Mesenchymal stem cell (in vitro differentiated cells and primary cell): ENCODE data around the gene PBRM1.

Experiments
- DNase-seq: peaks from one replicate; pipeline ENCODE4 v3.0.0-alpha.2; 2013
- H2AFZ ChIP-seq: one replicate; pipeline ENCODE4 v1.6.1; 2013; ENCODE audit warnings: low read depth, mild to moderate bottlenecking, control low read depth, inconsistent platforms, low read length, moderate library complexity
- H2AK5ac ChIP-seq: 2 replicates; pipeline ENCODE4 v1.6.1; 2013; ENCODE audit warnings: low read length, moderate library complexity, mild to moderate bottlenecking, inconsistent platforms; ENCODE audit not compliant: severe bottlenecking
- H2BK120ac ChIP-seq: one replicate; pipeline ENCODE4 v1.6.1; 2013; ENCODE audit warnings: low read depth, mild to moderate bottlenecking, inconsistent platforms, low read length, moderate library complexity
- H2BK12ac ChIP-seq, 2 experiments: one replicate each; pipeline ENCODE4 v1.6.1; 2013; ENCODE audit warnings: inconsistent platforms in 2 of 2, low read length in 2 of 2, mild to moderate bottlenecking in 2 of 2, moderate library complexity in 2 of 2, control low read depth in 1 of 2
- H2BK15ac ChIP-seq: one replicate; pipeline ENCODE4 v1.6.1; 2013; ENCODE audit warnings: mild to moderate bottlenecking, low read depth, inconsistent platforms; ENCODE audit not compliant: poor library complexity, severe bottlenecking
- H2BK5ac ChIP-seq: 2 replicates; pipeline ENCODE4 v1.6.1; 2013; ENCODE audit warnings: low read depth, mild to moderate bottlenecking, low read length, control low read depth, inconsistent platforms; ENCODE audit not compliant: poor library complexity, severe bottlenecking
- H3K14ac ChIP-seq, 2 experiments: one replicate each; pipeline ENCODE4 v1.6.1; 2013; ENCODE audit warnings: inconsistent platforms in 2 of 2, low read length in 2 of 2, control low read depth in 1 of 2, mild to moderate bottlenecking in 1 of 2, moderate library complexity in 1 of 2
- H3K18ac ChIP-seq, 2 experiments: one replicate each; pipeline ENCODE4 v1.6.1; 2013; ENCODE audit warnings: inconsistent platforms in 2 of 2, low read length in 2 of 2, control low read depth in 1 of 2, low read depth in 1 of 2, mild to moderate bottlenecking in 1 of 2
- H3K23ac ChIP-seq, 2 experiments: one replicate each; pipeline ENCODE4 v1.6.1; 2013; ENCODE audit warnings: inconsistent platforms in 2 of 2, low read length in 2 of 2, mild to moderate bottlenecking in 2 of 2, moderate library complexity in 2 of 2, control low read depth in 1 of 2
- H3K27ac ChIP-seq: 2 replicates; pipeline ENCODE4 v1.5.1; 2013; ENCODE audit warnings: mild to moderate bottlenecking, moderate library complexity, low read length, control low read depth, inconsistent platforms; ENCODE audit not compliant: poor library complexity, severe bottlenecking
- H3K27me3 ChIP-seq, 2 experiments: 2 replicates each; pipeline versions ENCODE4 v1.6.1 to v1.7.0; 2013; ENCODE audit warnings: low read length in 2 of 2, mild to moderate bottlenecking in 2 of 2, moderate library complexity in 2 of 2, control low read depth in 1 of 2, inconsistent platforms in 1 of 2; ENCODE audit not compliant: control insufficient read depth in 1 of 2, insufficient read depth in 1 of 2
- H3K36me3 ChIP-seq, 2 experiments: 2 replicates each; pipeline versions ENCODE4 v1.6.1 to v1.7.0; 2013; ENCODE audit warnings: low read length in 2 of 2, control low read depth in 1 of 2, inconsistent platforms in 1 of 2, low read depth in 1 of 2, mild to moderate bottlenecking in 1 of 2; ENCODE audit not compliant: insufficient read depth in 2 of 2, control insufficient read depth in 1 of 2
- H3K4ac ChIP-seq, 2 experiments: one replicate each; pipeline ENCODE4 v1.6.1; 2013; ENCODE audit warnings: inconsistent platforms in 2 of 2, low read length in 2 of 2, mild to moderate bottlenecking in 2 of 2, moderate library complexity in 2 of 2, control low read depth in 1 of 2, low read depth in 1 of 2
- H3K4me1 ChIP-seq: 2 replicates; pipeline ENCODE4 v1.6.1; 2013; ENCODE audit warnings: low read depth, low read length, control low read depth; ENCODE audit not compliant: control insufficient read depth, insufficient read depth
- H3K4me2 ChIP-seq: 2 replicates; pipeline ENCODE4 v1.6.1; 2013; ENCODE audit warnings: low read length, mild to moderate bottlenecking, inconsistent platforms; ENCODE audit not compliant: poor library complexity, severe bottlenecking
- H3K4me3 ChIP-seq, 2 experiments: 2 replicates each; pipeline versions ENCODE4 v1.5.1 to v1.7.0; 2013; ENCODE audit warnings: low read length in 2 of 2, mild to moderate bottlenecking in 2 of 2, control low read depth in 1 of 2, low read depth in 1 of 2; ENCODE audit not compliant: insufficient read depth in 1 of 2
- H3K79me1 ChIP-seq: replicated peaks from 2 replicates; pipeline ENCODE4 v1.6.1; 2013; ENCODE audit warnings: mild to moderate bottlenecking, control low read depth, low read length, inconsistent platforms; ENCODE audit not compliant: poor library complexity, severe bottlenecking
- H3K9ac ChIP-seq: 2 replicates; pipeline ENCODE4 v1.7.0; 2013; ENCODE audit warnings: mild to moderate bottlenecking, low read length, moderate library complexity
- H3K9me3 ChIP-seq: 2 replicates; pipeline ENCODE4 v1.7.0; 2013; ENCODE audit warnings: mild to moderate bottlenecking, low read length; ENCODE audit not compliant: control insufficient read depth
- H4K8ac ChIP-seq: one replicate; pipeline ENCODE4 v1.6.1; 2013; ENCODE audit warnings: inconsistent platforms, mild to moderate bottlenecking, low read length, moderate library complexity
- H4K91ac ChIP-seq: one replicate; pipeline ENCODE4 v1.6.1; 2013; ENCODE audit warnings: mild to moderate bottlenecking, low read length, inconsistent platforms
- WGBS: methylation state at CpG from one replicate; pipeline ENCODE4 v1.1.7; 2013; ENCODE audit warnings: mixed read lengths; 5-methylcytosine and 5-hydroxymethylcytosine counted together

Gene PBRM1

DNA sequence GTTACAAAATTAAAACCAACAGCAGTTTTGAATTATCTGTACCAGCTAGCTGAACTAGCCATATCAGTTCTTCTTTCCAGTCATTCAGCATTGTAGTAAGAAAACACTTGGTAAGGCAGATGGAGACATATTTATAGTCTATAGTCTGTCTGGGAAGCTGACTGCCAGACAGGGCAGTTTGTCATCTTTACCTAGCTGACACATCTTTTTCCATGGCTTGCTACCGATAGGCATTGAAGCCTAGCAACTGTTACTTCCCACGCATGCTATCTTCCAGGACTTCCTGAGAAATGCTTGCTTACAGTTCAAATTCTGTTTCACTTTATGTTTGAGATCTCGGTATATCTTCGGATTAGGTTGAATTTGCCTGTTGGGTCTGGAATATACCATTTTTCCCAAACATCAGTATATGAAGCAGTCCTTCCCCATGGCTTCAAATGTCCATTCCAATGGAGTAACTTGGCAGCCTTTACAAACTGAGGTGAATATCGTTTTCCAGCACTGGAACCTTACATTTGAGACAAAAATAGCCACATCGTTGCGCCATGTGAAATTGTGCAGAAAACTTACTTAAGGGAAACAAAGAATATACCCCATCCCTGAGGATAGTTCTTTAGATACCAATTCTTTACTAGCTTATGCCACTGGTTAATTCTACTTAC lies 8.9 kb upstream of the PBRM1 start:
- no peak overlapping the region for H4K8ac ChIP-seq
- no peak overlapping the region for H3K9ac ChIP-seq
- no peak overlapping the region for H3K18ac ChIP-seq
- DNase-seq: no peak
- no peak overlapping the region for H3K4ac ChIP-seq
- H3K27ac ChIP-seq: no peak overlapping the region
- no peak overlapping the region for H2BK15ac ChIP-seq
- no peak overlapping the region for H3K23ac ChIP-seq
- H4K91ac ChIP-seq: no peak overlapping the region
- no peak overlapping the region for H3K4me2 ChIP-seq
- no peak overlapping the region for H2AK5ac ChIP-seq
- no peak overlapping the region for H2BK120ac ChIP-seq
- WGBS: 79% methylated on average over 7 of the region's 7 CpGs
- no peak overlapping the region for H3K4me3 ChIP-seq
- H2BK12ac ChIP-seq: no peak overlapping the region
- no peak overlapping the region for H2BK5ac ChIP-seq
- H2AFZ ChIP-seq: no peak overlapping the region
- no peak overlapping the region for H3K14ac ChIP-seq
- H3K36me3 ChIP-seq: peaks cover 25 to 95% of the 10 kb centered on the region in 2 experiments
- H3K4me1 ChIP-seq: no peaks in the 10 kb centered on the region
- peaks cover 9% of the 10 kb centered on the region for H3K79me1 ChIP-seq
- no peaks in the 10 kb centered on the region for H3K9me3 ChIP-seq
- no peaks in the 10 kb centered on the region for H3K27me3 ChIP-seq

DNA sequence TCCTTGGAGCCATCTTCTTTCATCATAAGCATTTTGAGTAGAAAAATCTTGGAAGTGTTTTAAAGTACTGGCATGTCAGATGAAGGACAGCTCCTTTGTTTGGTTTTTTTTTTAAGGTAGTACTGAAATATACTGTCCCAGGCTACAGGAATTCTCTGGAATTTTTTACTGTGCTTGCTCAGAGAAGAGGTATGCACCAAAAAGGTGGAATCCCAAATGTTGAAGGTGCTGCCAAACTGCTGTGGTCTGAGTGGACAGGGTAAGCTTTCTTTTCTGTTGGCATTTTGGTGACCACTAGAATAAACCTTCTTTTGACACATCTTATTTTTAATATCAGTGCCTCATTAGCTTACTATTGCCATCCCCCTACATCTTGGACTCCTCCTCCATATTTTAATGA lies 7.4 kb upstream of the PBRM1 start:
- Histone ChIP-seq H3K4me1 (no peaks in the 10 kb centered on the region), H3K27me3 (no peaks in the 10 kb centered on the region), H3K9ac (peak overlapping the region; percentile 6), H2BK12ac (no peak overlapping the region), H3K36me3 (peaks cover 33 to 99% of the 10 kb centered on the region in 2 experiments), H3K18ac (no peak overlapping the region), H3K27ac (no peak overlapping the region), H3K23ac (no peak overlapping the region), H3K4me3 (no peak overlapping the region), H3K4ac (no peak overlapping the region), H2BK5ac (no peak overlapping the region), H4K8ac (no peak overlapping the region), H4K91ac (no peak overlapping the region), H2AFZ (no peak overlapping the region), H3K79me1 (peaks cover 13% of the 10 kb centered on the region), H2BK15ac (no peak overlapping the region), H3K9me3 (no peaks in the 10 kb centered on the region), H2AK5ac (no peak overlapping the region), H2BK120ac (no peak overlapping the region), H3K4me2 (no peak overlapping the region), H3K14ac (no peak overlapping the region)
- DNase-seq: no peak

DNA sequence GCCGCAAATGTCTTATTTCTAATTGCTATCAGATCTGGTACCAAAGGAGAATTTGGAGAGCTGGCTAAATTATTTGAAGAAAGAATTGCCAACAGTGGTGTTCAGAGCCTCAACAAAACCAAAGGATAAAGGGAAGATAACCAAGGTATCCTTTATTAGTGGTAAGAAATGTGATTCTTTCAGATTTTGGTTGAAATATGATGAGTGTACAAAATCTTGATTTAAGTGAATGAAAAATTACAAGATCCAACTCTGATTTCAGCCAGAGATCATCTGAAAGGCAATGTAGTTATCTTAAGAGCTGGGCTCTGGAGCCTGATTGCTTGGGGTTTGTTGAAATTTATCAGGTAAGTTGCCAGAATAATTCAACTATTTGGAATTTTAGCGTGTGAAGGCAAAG lies 4.8 kb upstream of the PBRM1 start:
- H3K36me3 ChIP-seq: peaks cover 36 to 87% of the 10 kb centered on the region in 2 experiments
- H2BK15ac ChIP-seq: no peak overlapping the region
- H3K9ac ChIP-seq: peak overlapping the region; percentile 10
- H3K23ac ChIP-seq: no peak overlapping the region
- H3K27me3 ChIP-seq: no peaks in the 10 kb centered on the region
- no peak overlapping the region for H2BK120ac ChIP-seq
- H3K27ac ChIP-seq: no peak overlapping the region
- no peak overlapping the region for H2AK5ac ChIP-seq
- H3K4me3 ChIP-seq: no peak overlapping the region
- no peak overlapping the region for H3K18ac ChIP-seq
- no peaks in the 10 kb centered on the region for H3K9me3 ChIP-seq
- H2BK12ac ChIP-seq: no peak overlapping the region
- DNase-seq: no peak
- no peak overlapping the region for H4K91ac ChIP-seq
- no peak overlapping the region for H2AFZ ChIP-seq
- no peak overlapping the region for H3K4me2 ChIP-seq
- H2BK5ac ChIP-seq: no peak overlapping the region
- no peak overlapping the region for H4K8ac ChIP-seq
- WGBS: 94% methylated on average over 2 of the region's 2 CpGs
- H3K4me1 ChIP-seq: peaks cover 3% of the 10 kb centered on the region
- no peak overlapping the region for H3K4ac ChIP-seq
- H3K14ac ChIP-seq: no peak overlapping the region
- H3K79me1 ChIP-seq: peaks cover 9% of the 10 kb centered on the region

DNA sequence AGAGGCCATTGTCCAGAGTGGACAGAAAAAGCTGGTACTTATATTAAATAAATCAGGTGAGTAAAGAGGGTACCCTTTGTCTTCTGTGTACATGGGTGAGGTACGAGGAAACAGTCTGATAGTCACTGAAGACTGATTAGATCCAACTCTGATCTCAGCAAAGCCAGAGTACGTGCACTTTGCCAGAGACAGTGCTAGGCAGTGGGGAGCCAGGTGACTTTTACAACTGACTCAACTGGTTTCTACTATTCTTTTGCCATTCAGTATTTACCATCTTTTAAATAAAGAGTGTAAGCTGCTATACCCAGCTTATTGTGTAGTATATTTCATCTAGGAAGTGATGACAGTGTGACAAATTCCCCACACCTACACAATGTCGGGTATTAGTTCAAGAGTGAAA lies 3.4 kb upstream of the PBRM1 start:
- no peak overlapping the region for H2AK5ac ChIP-seq
- no peaks in the 10 kb centered on the region for H3K9me3 ChIP-seq
- no peak overlapping the region for H3K27ac ChIP-seq
- H2AFZ ChIP-seq: no peak overlapping the region
- H3K4me1 ChIP-seq: peaks cover 3% of the 10 kb centered on the region
- 98% methylated on average over 3 of the region's 3 CpGs for WGBS
- no peak overlapping the region for H2BK120ac ChIP-seq
- H3K4ac ChIP-seq: no peak overlapping the region
- no peak overlapping the region for H3K18ac ChIP-seq
- DNase-seq: no peak
- H2BK5ac ChIP-seq: no peak overlapping the region
- peaks cover 36 to 74% of the 10 kb centered on the region in 2 experiments for H3K36me3 ChIP-seq
- H3K4me3 ChIP-seq: no peak overlapping the region
- no peak overlapping the region for H3K14ac ChIP-seq
- H3K23ac ChIP-seq: no peak overlapping the region
- peak overlapping the region; percentile 96 for H3K9ac ChIP-seq
- no peak overlapping the region for H4K91ac ChIP-seq
- no peak overlapping the region for H3K4me2 ChIP-seq
- H3K27me3 ChIP-seq: no peaks in the 10 kb centered on the region
- no peak overlapping the region for H4K8ac ChIP-seq
- H2BK12ac ChIP-seq: no peak overlapping the region
- no peak overlapping the region for H2BK15ac ChIP-seq
- H3K79me1 ChIP-seq: peaks cover 8% of the 10 kb centered on the region
